Muscle layer of colon (tissue), 2 donors: ENCODE data around the gene MSI2.

ENCODE experiments used
- H3K27ac ChIP-seq: one replicate; pipeline ENCODE4 v1.7.0; 2013; ENCODE audit warnings: low read depth, mild to moderate bottlenecking, low read length, moderate library complexity
- H3K27me3 ChIP-seq, 2 donors: one replicate each; pipeline ENCODE4 v1.7.0; 2013; ENCODE audit warnings: low read length in 2 of 2, mild to moderate bottlenecking in 2 of 2; ENCODE audit not compliant: insufficient read depth in 2 of 2, control insufficient read depth in 1 of 2
- H3K36me3 ChIP-seq: one replicate; pipeline ENCODE4 v1.7.0; 2013; ENCODE audit warnings: mild to moderate bottlenecking, low read length; ENCODE audit not compliant: insufficient read depth
- H3K4me1 ChIP-seq: one replicate; pipeline ENCODE4 v1.7.0; 2013; ENCODE audit warnings: mild to moderate bottlenecking, low read length; ENCODE audit not compliant: insufficient read depth
- H3K4me3 ChIP-seq, 2 donors: one replicate each; pipeline ENCODE4 v1.7.0; 2013; ENCODE audit warnings: low read length in 2 of 2, low read depth in 1 of 2, mild to moderate bottlenecking in 1 of 2, moderate library complexity in 1 of 2
- H3K9ac ChIP-seq: one replicate; pipeline ENCODE4 v1.7.0; 2013; ENCODE audit warnings: low read length
- H3K9me3 ChIP-seq: one replicate; pipeline ENCODE4 v1.7.0; 2013; ENCODE audit warnings: mild to moderate bottlenecking, low read length
- donor health status: abdominal sarcoma.
- donor health status: Adenocarcinoma of cecum.

MSI2 gene

GRCh38 chr17:57274162-57274561 lies 17.8 kb downstream of the MSI2 start:
- Histone ChIP-seq H3K4me1 (no peaks in the 10 kb centered on the region), H3K4me3 (no peak overlapping the region), H3K36me3 (peaks cover 3% of the 10 kb centered on the region), H3K27ac (no peak overlapping the region), H3K9ac (no peak overlapping the region), H3K9me3 (no peaks in the 10 kb centered on the region), H3K27me3 (no peaks in the 10 kb centered on the region)

DNA sequence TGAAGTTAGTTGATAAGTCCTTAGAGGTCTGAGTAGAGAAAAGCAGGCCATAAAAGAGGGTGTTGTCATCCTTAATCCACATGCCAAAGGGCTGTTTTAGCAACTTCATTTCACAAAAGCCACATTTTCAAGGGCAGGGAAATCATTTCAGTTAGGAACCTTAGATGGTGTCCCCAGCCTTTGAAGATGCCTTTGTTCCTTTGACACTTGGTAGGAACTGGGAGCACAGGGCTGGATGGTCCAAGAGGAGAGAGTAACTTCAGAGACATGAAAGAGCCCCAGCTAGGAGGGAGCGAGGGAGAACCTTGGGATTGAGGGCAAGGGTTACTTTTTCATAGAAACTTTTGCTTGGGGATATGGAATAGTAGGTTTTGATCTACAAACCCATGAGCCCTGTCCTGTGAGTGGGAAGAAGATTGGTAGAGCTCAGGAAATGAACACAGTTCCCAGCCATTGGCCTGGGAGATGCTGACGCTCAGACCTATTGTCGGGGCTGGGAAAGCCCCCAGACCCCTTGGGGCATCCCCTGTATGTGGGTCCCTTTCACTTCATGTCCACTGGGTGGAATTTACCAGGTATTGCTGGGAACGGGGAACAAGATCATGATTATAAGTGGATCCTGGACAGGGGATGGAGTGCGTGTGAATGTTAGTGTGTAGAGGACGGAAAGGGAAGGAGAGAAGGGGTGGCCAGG lies 18.9 kb downstream of the MSI2 start:
- no peak overlapping the region for H3K27ac ChIP-seq
- no peak overlapping the region for H3K9ac ChIP-seq
- H3K9me3 ChIP-seq, result no peaks in the 10 kb centered on the region
- no peak overlapping the region for H3K4me3 ChIP-seq
- H3K27me3 ChIP-seq, result no peaks in the 10 kb centered on the region
- peaks cover 3% of the 10 kb centered on the region for H3K36me3 ChIP-seq
- no peaks in the 10 kb centered on the region for H3K4me1 ChIP-seq

DNA sequence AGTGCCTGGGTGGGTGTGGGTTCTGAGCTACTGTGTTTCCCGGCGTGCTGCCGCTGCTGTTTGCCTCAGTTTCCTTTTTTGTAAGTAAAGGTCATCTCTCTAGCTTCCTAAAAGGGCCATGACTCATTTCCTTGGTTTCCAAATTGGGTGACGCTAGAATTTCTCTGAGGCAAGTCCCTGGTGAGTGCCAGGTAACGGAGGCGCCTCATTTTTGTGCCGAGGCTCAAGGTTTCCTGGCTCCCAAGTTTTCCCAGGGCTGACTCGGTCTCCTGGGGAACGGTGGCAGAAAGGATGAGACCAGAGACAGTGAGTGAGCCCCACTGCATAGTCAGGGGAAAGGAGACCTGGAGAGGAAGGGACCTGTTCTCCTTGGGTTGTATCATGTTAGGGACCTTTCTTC lies 20.3 kb downstream of the MSI2 start:
- Histone ChIP-seq H3K4me1 (no peaks in the 10 kb centered on the region), H3K27ac (no peak overlapping the region), H3K4me3 (no peak overlapping the region), H3K36me3 (peaks cover 3% of the 10 kb centered on the region), H3K9me3 (no peaks in the 10 kb centered on the region), H3K27me3 (no peaks in the 10 kb centered on the region), H3K9ac (no peak overlapping the region)

DNA sequence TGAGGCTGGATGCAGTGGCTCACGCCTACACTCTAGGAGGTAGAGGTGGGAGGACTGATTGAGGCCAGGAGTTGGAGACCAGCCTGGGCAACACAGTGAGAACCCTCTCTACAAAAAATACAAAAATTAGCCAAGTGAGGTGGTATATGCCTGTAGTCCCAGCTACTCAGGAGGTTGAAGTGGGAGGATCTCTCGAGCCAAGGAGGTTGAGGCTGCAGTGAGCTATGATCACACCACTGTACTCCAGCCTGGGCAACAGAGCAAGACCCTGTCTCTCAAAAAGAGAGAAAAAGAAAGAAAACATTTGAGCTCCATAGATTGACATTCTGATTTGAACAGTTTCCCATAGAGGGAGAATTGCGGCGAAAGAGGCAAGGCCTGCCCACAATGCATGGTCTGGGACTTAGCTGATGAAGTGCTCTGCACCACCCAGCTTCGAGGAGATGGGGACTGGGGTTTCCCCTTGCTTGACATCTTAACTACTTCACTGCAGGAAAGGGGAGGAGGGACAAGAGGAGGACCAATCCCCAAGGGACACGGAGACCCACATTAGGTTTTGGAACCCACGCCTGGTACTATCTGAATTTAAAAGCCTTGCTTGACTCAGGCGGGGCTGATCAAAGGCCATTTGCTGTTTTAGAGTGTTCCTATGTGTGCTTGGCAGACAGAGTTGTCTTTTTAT lies 21.7 kb downstream of the MSI2 start:
- H3K9me3 ChIP-seq, result no peaks in the 10 kb centered on the region
- no peak overlapping the region for H3K27ac ChIP-seq
- H3K4me1 ChIP-seq, result peaks cover 9% of the 10 kb centered on the region
- H3K27me3 ChIP-seq, result no peaks in the 10 kb centered on the region
- H3K36me3 ChIP-seq, result peaks cover 3% of the 10 kb centered on the region
- no peak overlapping the region for H3K4me3 ChIP-seq
- H3K9ac ChIP-seq, result no peak overlapping the region

- Histone ChIP-seq H3K36me3 (peaks cover 3% of the 10 kb centered on the region), H3K27me3 (no peaks in the 10 kb centered on the region), H3K9ac (no peak overlapping the region), H3K4me1 (peaks cover 9% of the 10 kb centered on the region), H3K9me3 (no peaks in the 10 kb centered on the region), H3K4me3 (no peak overlapping the region), H3K27ac (no peak overlapping the region)
These were observed 22.5 kb downstream of the MSI2 start for GRCh38 chr17:57278740-57279387.

DNA sequence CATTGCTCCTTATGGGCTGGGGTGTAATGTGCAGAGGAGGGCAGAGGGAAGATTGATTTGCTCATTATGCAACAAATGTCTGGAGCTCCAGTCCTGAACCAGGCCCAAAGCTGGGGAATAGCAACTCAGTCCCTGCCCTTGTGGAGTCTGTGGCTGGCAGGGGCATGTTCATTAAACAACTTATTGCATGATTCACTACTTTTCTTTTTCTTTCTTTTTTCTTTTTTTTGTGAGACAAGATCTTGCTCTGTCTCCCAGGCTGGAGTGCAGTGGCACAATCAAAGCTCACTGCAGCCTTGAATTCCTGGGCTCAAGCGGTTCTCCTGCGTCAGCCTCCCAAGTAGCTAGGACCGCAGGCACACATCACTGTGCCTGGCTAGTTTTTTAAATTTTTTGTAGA lies 23.1 kb downstream of the MSI2 start:
- Histone ChIP-seq H3K9me3 (no peaks in the 10 kb centered on the region), H3K4me3 (no peak overlapping the region), H3K4me1 (peaks cover 9% of the 10 kb centered on the region), H3K27ac (no peak overlapping the region), H3K9ac (no peak overlapping the region), H3K36me3 (peaks cover 1% of the 10 kb centered on the region), H3K27me3 (no peaks in the 10 kb centered on the region)

GRCh38 chr17:57281887-57282286 lies 25.6 kb downstream of the MSI2 start:
- no peak overlapping the region for H3K27ac ChIP-seq
- H3K4me3 ChIP-seq, result no peak overlapping the region
- H3K9me3 ChIP-seq, result no peaks in the 10 kb centered on the region
- H3K36me3 ChIP-seq, result no peaks in the 10 kb centered on the region
- H3K4me1 ChIP-seq, result peaks cover 9% of the 10 kb centered on the region
- no peak overlapping the region for H3K9ac ChIP-seq
- no peaks in the 10 kb centered on the region for H3K27me3 ChIP-seq

DNA sequence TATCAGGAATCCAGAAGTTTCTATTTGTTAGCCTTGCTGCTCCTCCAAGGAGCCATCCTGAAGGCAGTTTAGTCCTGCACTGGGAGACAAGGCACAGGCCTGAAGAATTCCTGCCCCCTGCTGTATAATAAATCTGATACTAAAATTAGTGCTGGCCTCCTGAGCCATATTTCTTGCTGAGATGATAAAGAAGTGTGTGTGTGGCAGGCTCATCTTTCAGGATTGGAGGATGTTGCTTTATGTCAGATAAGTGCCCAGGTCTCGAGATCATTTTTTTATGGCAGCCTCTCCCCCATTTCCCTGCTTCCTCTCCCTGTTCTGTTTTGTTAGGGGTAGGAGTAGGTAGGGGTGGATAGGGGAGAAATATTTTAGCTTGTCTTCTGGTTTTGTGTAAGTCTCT lies 26.0 kb downstream of the MSI2 start:
- Histone ChIP-seq H3K27me3 (no peaks in the 10 kb centered on the region), H3K36me3 (no peaks in the 10 kb centered on the region), H3K27ac (no peak overlapping the region), H3K4me1 (peaks cover 9% of the 10 kb centered on the region), H3K9me3 (no peaks in the 10 kb centered on the region), H3K4me3 (no peak overlapping the region), H3K9ac (no peak overlapping the region)

DNA sequence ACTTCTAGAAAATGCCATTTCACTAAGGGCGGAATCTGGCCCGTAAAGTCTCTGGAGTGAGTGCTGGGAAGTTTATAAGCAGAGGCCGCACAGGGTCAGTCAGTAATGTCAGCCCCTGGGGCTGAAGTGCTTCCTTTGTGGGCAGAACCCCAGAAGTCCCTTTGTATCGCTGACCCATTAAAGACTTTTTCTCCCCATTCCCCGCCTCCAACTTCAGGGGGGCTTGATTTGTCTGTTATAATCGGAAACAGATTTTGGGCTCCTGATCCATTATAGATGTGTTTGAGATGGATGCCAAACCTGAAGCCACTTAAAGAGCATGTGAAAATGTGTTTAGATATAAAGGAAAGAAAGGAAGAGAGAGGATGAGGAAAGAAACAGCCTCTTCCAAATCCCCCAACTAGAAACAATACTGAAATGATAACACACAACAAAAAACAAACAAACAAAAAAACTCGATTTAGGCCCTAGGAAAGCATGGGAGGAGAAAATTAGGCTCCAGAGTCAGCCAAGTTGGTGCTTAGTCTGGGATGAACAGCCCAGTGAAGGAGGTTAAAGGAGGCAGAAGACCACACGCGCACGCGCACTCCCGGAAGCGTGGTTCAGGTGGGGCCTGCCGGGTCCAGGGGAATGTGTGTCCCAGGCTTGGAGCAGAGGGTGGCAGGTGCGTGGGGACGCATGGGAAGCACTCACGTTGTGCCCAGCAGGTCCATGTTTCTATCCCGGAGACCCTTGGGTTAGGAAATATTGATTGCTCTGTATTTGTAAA lies 27.1 kb downstream of the MSI2 start:
- peaks cover 19% of the 10 kb centered on the region for H3K4me1 ChIP-seq

GRCh38 chr17:57284583-57284982 lies 28.3 kb downstream of the MSI2 start:
- H3K9ac ChIP-seq, result no peak overlapping the region
- no peaks in the 10 kb centered on the region for H3K36me3 ChIP-seq
- no peak overlapping the region for H3K27ac ChIP-seq
- H3K4me3 ChIP-seq, result no peak overlapping the region
- peaks cover 31% of the 10 kb centered on the region for H3K4me1 ChIP-seq
- H3K27me3 ChIP-seq, result no peaks in the 10 kb centered on the region
- H3K9me3 ChIP-seq, result no peaks in the 10 kb centered on the region

More for the DNA sequence above, 27.1 kb downstream of the MSI2 start:
- Histone ChIP-seq H3K9ac (no peak overlapping the region), H3K9me3 (no peaks in the 10 kb centered on the region), H3K27ac (no peak overlapping the region), H3K36me3 (no peaks in the 10 kb centered on the region), H3K27me3 (no peaks in the 10 kb centered on the region), H3K4me3 (no peak overlapping the region)

- no peak overlapping the region for H3K9ac ChIP-seq
- H3K27me3 ChIP-seq, result no peaks in the 10 kb centered on the region
- H3K4me1 ChIP-seq, result peaks cover 35% of the 10 kb centered on the region
- no peak overlapping the region for H3K4me3 ChIP-seq
- no peaks in the 10 kb centered on the region for H3K36me3 ChIP-seq
- H3K9me3 ChIP-seq, result no peaks in the 10 kb centered on the region
- no peak overlapping the region for H3K27ac ChIP-seq
These were observed 28.8 kb downstream of the MSI2 start for GRCh38 chr17:57284984-57285646.
